ENCODE data around the gene KRTAP3-1. TPM values are rescaled to one million over a fixed set of nuclear protein-coding genes. Genes with fewer than 3 reads are reported as not detected.

The KRTAP3-1 gene
- total RNA-seq, 1 experiment from 2014 or later: not detected

Other genes with a start within 250 kb of the KRTAP3-1 start
- not detected for gene KRT26, start 236.9 kb downstream of the KRTAP3-1 start, total RNA-seq (2021; ENCODE audit: unreplicated experiment)
- gene KRT27, start 226.6 kb downstream of the KRTAP3-1 start, total RNA-seq (2021; ENCODE audit: unreplicated experiment): not detected
- not detected for gene KRT28, start 209.2 kb downstream of the KRTAP3-1 start, total RNA-seq (2021; ENCODE audit: unreplicated experiment)
- 62.3 TPM for gene KRT10, start 186.5 kb downstream of the KRTAP3-1 start, total RNA-seq (2021; ENCODE audit: unreplicated experiment)
- not detected for gene KRT12, start 141.9 kb downstream of the KRTAP3-1 start, total RNA-seq (2021; ENCODE audit: unreplicated experiment)
- 1.5 TPM for gene KRT20, start 123.9 kb downstream of the KRTAP3-1 start, total RNA-seq (2021; ENCODE audit: unreplicated experiment)
- gene KRT23, start 71.5 kb downstream of the KRTAP3-1 start, total RNA-seq (2021; ENCODE audit: unreplicated experiment): 19.0 TPM
- gene KRT39, start 42.2 kb downstream of the KRTAP3-1 start, total RNA-seq (2021; ENCODE audit: unreplicated experiment): not detected
- not detected for gene KRT40, start 24.8 kb downstream of the KRTAP3-1 start, total RNA-seq (2021; ENCODE audit: unreplicated experiment)
- gene KRTAP3-3, start 15.0 kb downstream of the KRTAP3-1 start, total RNA-seq (2021; ENCODE audit: unreplicated experiment): not detected
- not detected for gene KRTAP3-2, start 9.2 kb downstream of the KRTAP3-1 start, total RNA-seq (2021; ENCODE audit: unreplicated experiment)
- not detected for gene KRTAP1-5, start 18.1 kb upstream of the KRTAP3-1 start, total RNA-seq (2021; ENCODE audit: unreplicated experiment)
- not detected for gene KRTAP1-4, start 21.1 kb upstream of the KRTAP3-1 start, total RNA-seq (2021; ENCODE audit: unreplicated experiment)
- not detected for gene KRTAP1-3, start 25.7 kb upstream of the KRTAP3-1 start, total RNA-seq (2021; ENCODE audit: unreplicated experiment)
- gene KRTAP1-1, start 32.3 kb upstream of the KRTAP3-1 start, total RNA-seq (2021; ENCODE audit: unreplicated experiment): not detected
- gene KRTAP2-1, start 38.2 kb upstream of the KRTAP3-1 start, total RNA-seq (2021; ENCODE audit: unreplicated experiment): not detected
- 1.2 TPM for gene KRTAP2-2, start 46.1 kb upstream of the KRTAP3-1 start, total RNA-seq (2021; ENCODE audit: unreplicated experiment)
- 6.3 TPM for gene KRTAP2-3, start 51.0 kb upstream of the KRTAP3-1 start, total RNA-seq (2021; ENCODE audit: unreplicated experiment)
- 0.76 TPM for gene KRTAP2-4, start 56.8 kb upstream of the KRTAP3-1 start, total RNA-seq (2021; ENCODE audit: unreplicated experiment)
- not detected for gene KRTAP4-7, start 75.0 kb upstream of the KRTAP3-1 start, total RNA-seq (2021; ENCODE audit: unreplicated experiment)
- not detected for gene KRTAP4-8, start 89.0 kb upstream of the KRTAP3-1 start, total RNA-seq (2021; ENCODE audit: unreplicated experiment)
- not detected for gene KRTAP4-16, start 93.1 kb upstream of the KRTAP3-1 start, total RNA-seq (2021; ENCODE audit: unreplicated experiment)
- not detected for gene KRTAP4-9, start 96.3 kb upstream of the KRTAP3-1 start, total RNA-seq (2021; ENCODE audit: unreplicated experiment)
- not detected for gene KRTAP4-11, start 109.2 kb upstream of the KRTAP3-1 start, total RNA-seq (2021; ENCODE audit: unreplicated experiment)
- not detected for gene KRTAP4-12, start 115.1 kb upstream of the KRTAP3-1 start, total RNA-seq (2021; ENCODE audit: unreplicated experiment)
- not detected for gene KRTAP4-6, start 131.4 kb upstream of the KRTAP3-1 start, total RNA-seq (2021; ENCODE audit: unreplicated experiment)
- gene KRTAP4-5, start 140.7 kb upstream of the KRTAP3-1 start, total RNA-seq (2021; ENCODE audit: unreplicated experiment): not detected
- gene KRTAP4-4, start 151.6 kb upstream of the KRTAP3-1 start, total RNA-seq (2021; ENCODE audit: unreplicated experiment): not detected
- gene KRTAP4-3, start 159.1 kb upstream of the KRTAP3-1 start, total RNA-seq (2021; ENCODE audit: unreplicated experiment): not detected
- gene KRTAP4-2, start 169.1 kb upstream of the KRTAP3-1 start, total RNA-seq (2021; ENCODE audit: unreplicated experiment): not detected
- not detected for gene KRTAP4-1, start 175.8 kb upstream of the KRTAP3-1 start, total RNA-seq (2021; ENCODE audit: unreplicated experiment)
- not detected for gene KRTAP9-1, start 180.8 kb upstream of the KRTAP3-1 start, total RNA-seq (2021; ENCODE audit: unreplicated experiment)
- gene KRTAP9-2, start 217.5 kb upstream of the KRTAP3-1 start, total RNA-seq (2021; ENCODE audit: unreplicated experiment): not detected
- gene KRTAP9-3, start 223.3 kb upstream of the KRTAP3-1 start, total RNA-seq (2021; ENCODE audit: unreplicated experiment): not detected
- gene KRTAP9-8, start 228.9 kb upstream of the KRTAP3-1 start, total RNA-seq (2021; ENCODE audit: unreplicated experiment): not detected
- not detected for gene KRTAP9-4, start 240.6 kb upstream of the KRTAP3-1 start, total RNA-seq (2021; ENCODE audit: unreplicated experiment)
- gene KRTAP9-9, start 246.3 kb upstream of the KRTAP3-1 start, total RNA-seq (2021; ENCODE audit: unreplicated experiment): not detected